ENCODE measurements around the gene DCAF17. TPM values are rescaled to one million over a fixed set of nuclear protein-coding genes. Genes with fewer than 3 reads are reported as not detected.

DCAF17 gene
- total and polyA plus RNA-seq, 4 donors, result 2.5 to 10.4 (median 6.1) TPM

GRCh38 chr2:171404261-171404660, 29.8 kb upstream of the DCAF17 start:
- H3K27me3 ChIP-seq (ENCODE audit: control insufficient read depth in 4 of 4, insufficient read depth in 4 of 4, low read length in 3 of 4), result no peaks in the 10 kb centered on the region
- TF ChIP-seq SP1 (IDR thresholded peaks at IDR 0.05) (no peak), NR2F2 (IDR thresholded peaks at IDR 0.05) (no peak), EGR1 (IDR thresholded peaks at IDR 0.05; ENCODE audit: low read depth in 2 of 2) (no peak), GABPA (IDR thresholded peaks at IDR 0.05 in 1 of 2, conservative IDR thresholded peaks at IDR 0.05 in 1 of 2) (no peak), FOXA2 (IDR thresholded peaks at IDR 0.05) (no peak), ATF3 (IDR thresholded peaks at IDR 0.05) (no peak), RXRA (IDR thresholded peaks at IDR 0.05) (no peak), FOXA1 (IDR thresholded peaks at IDR 0.05) (no peak)
- DNase-seq (ENCODE audit: low spot score), result no peak
- H3K27ac ChIP-seq (ENCODE audit: low read depth in 1 of 2, low read length in 2 of 2), result no peak overlapping the region
- no peaks in the 10 kb centered on the region for H3K4me1 ChIP-seq (ENCODE audit: control insufficient read depth in 4 of 4, insufficient read depth in 4 of 4, low read length in 3 of 4)
- H3K36me3 ChIP-seq (ENCODE audit: control insufficient read depth in 4 of 4, insufficient read depth in 3 of 4, low read depth in 1 of 4, low read length in 3 of 4), result no peaks in the 10 kb centered on the region
- no peak overlapping the region for H3K9ac ChIP-seq (ENCODE audit: low read depth in 1 of 2, low read length in 2 of 2)
- H3K4me3 ChIP-seq (ENCODE audit: low read depth in 1 of 3, low read length in 3 of 3), result no peak overlapping the region
- 95% methylated on average over 5 of the region's 5 CpGs for WGBS
- H3K9me3 ChIP-seq (ENCODE audit: control insufficient read depth in 4 of 4, low read length in 3 of 4), result no peaks in the 10 kb centered on the region

GRCh38 chr2:171404719-171405118, 29.3 kb upstream of the DCAF17 start:
- WGBS, result 95% methylated on average over 2 of the region's 2 CpGs
- Histone ChIP-seq H3K4me1 (ENCODE audit: control insufficient read depth in 4 of 4, insufficient read depth in 4 of 4, low read length in 3 of 4) (no peaks in the 10 kb centered on the region), H3K9me3 (ENCODE audit: control insufficient read depth in 4 of 4, low read length in 3 of 4) (no peaks in the 10 kb centered on the region), H3K27me3 (ENCODE audit: control insufficient read depth in 4 of 4, insufficient read depth in 4 of 4, low read length in 3 of 4) (no peaks in the 10 kb centered on the region), H3K4me3 (ENCODE audit: low read depth in 1 of 3, low read length in 3 of 3) (no peak overlapping the region), H3K36me3 (ENCODE audit: control insufficient read depth in 4 of 4, insufficient read depth in 3 of 4, low read depth in 1 of 4, low read length in 3 of 4) (no peaks in the 10 kb centered on the region), H3K27ac (ENCODE audit: low read depth in 1 of 2, low read length in 2 of 2) (no peak overlapping the region), H3K9ac (ENCODE audit: low read depth in 1 of 2, low read length in 2 of 2) (no peak overlapping the region)
- no peak for DNase-seq (ENCODE audit: low spot score)
- TF ChIP-seq MAX (IDR thresholded peaks at IDR 0.05) (no peak), TAF1 (conservative IDR thresholded peaks at IDR 0.05) (no peak), FOXA2 (IDR thresholded peaks at IDR 0.05) (no peak), ATF3 (IDR thresholded peaks at IDR 0.05) (no peak), YY1 (IDR thresholded peaks at IDR 0.05) (no peak), ZBTB33 (IDR thresholded peaks at IDR 0.05) (no peak)

GRCh38 chr2:171405546-171405945, 28.5 kb upstream of the DCAF17 start:
- no peaks in the 10 kb centered on the region for H3K27me3 ChIP-seq (ENCODE audit: control insufficient read depth in 4 of 4, insufficient read depth in 4 of 4, low read length in 3 of 4)
- no peak overlapping the region for H3K27ac ChIP-seq (ENCODE audit: low read depth in 1 of 2, low read length in 2 of 2)
- no peak for DNase-seq (ENCODE audit: low spot score)
- WGBS, result 93% methylated on average over 1 of the region's 1 CpG
- no peaks in the 10 kb centered on the region for H3K4me1 ChIP-seq (ENCODE audit: control insufficient read depth in 4 of 4, insufficient read depth in 4 of 4, low read length in 3 of 4)
- H3K9me3 ChIP-seq (ENCODE audit: control insufficient read depth in 4 of 4, low read length in 3 of 4), result no peaks in the 10 kb centered on the region
- H3K4me3 ChIP-seq (ENCODE audit: low read depth in 1 of 3, low read length in 3 of 3), result no peak overlapping the region
- no peak for TF ChIP-seq HNF4G (IDR thresholded peaks at IDR 0.05)
- H3K36me3 ChIP-seq (ENCODE audit: control insufficient read depth in 4 of 4, insufficient read depth in 3 of 4, low read depth in 1 of 4, low read length in 3 of 4), result no peaks in the 10 kb centered on the region
- no peak overlapping the region for H3K9ac ChIP-seq (ENCODE audit: low read depth in 1 of 2, low read length in 2 of 2)

Data from liver (tissue), 9 donors.